Measurements from ENCODE around the gene HS6ST3. TPM values are rescaled to one million over a fixed set of nuclear protein-coding genes. Genes with fewer than 3 reads are reported as not detected.

HS6ST3 gene
- total RNA-seq, 2 donors from 2014 or later = 0.02 to 0.13 TPM

DNA sequence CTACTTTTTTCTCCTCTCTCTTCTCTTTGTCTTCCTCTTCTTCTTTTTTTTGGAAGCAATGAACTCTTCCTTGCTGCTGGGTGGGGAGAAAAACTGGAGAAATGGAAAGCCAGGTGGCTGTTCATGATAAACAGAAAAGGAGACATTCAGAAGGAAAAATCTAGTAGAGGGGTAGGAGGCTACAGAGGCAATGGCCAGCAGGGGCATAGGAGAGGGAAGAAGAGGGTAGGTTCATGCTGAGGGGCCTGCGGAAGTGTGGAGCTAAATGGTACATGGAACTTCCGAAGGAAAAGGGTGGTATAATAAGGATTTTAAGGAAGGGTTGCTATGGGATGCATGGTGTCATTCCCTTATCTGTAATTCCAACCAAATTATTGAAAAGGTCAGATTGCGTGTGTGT is 17.5 kb upstream of the HS6ST3 start:
- Histone ChIP-seq H3K27me3 (no peaks in the 10 kb centered on the region), H3K27ac (no peak overlapping the region), H3K36me3 (no peaks in the 10 kb centered on the region), H3K4me3 (no peak overlapping the region), H3K9ac (ENCODE audit: low read depth in 2 of 2, low read length in 2 of 2) (no peak overlapping the region), H3K9me3 (no peaks in the 10 kb centered on the region), H3K4me1 (no peaks in the 10 kb centered on the region)
- TF ChIP-seq, protein P1, sequence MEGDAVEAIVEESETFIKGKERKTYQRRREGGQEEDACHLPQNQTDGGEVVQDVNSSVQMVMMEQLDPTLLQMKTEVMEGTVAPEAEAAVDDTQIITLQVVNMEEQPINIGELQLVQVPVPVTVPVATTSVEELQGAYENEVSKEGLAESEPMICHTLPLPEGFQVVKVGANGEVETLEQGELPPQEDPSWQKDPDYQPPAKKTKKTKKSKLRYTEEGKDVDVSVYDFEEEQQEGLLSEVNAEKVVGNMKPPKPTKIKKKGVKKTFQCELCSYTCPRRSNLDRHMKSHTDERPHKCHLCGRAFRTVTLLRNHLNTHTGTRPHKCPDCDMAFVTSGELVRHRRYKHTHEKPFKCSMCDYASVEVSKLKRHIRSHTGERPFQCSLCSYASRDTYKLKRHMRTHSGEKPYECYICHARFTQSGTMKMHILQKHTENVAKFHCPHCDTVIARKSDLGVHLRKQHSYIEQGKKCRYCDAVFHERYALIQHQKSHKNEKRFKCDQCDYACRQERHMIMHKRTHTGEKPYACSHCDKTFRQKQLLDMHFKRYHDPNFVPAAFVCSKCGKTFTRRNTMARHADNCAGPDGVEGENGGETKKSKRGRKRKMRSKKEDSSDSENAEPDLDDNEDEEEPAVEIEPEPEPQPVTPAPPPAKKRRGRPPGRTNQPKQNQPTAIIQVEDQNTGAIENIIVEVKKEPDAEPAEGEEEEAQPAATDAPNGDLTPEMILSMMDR (IDR thresholded peaks at IDR 0.05) = no peak
- intact Hi-C loops (cut with DNase I) = loop anchor here (10.0 kb wide), 1 partner anchor 48 kb away; no protein-coding TSS in a partner anchor
- DNase-seq = no peak

GRCh38 chr13:96075953-96076543 is 13.9 kb upstream of the HS6ST3 start:
- Histone ChIP-seq H3K36me3 (no peaks in the 10 kb centered on the region), H3K27me3 (no peaks in the 10 kb centered on the region), H3K9me3 (no peaks in the 10 kb centered on the region), H3K27ac (no peak overlapping the region), H3K4me3 (no peak overlapping the region), H3K4me1 (no peaks in the 10 kb centered on the region), H3K9ac (ENCODE audit: low read depth in 2 of 2, low read length in 2 of 2) (no peak overlapping the region)
- DNase-seq = no peak
- TF ChIP-seq, protein P1 (IDR thresholded peaks at IDR 0.05) = no peak
- intact Hi-C loops (cut with DNase I) = loop anchor here (10.0 kb wide), 1 partner anchor 51 kb away; no protein-coding TSS in a partner anchor

DNA sequence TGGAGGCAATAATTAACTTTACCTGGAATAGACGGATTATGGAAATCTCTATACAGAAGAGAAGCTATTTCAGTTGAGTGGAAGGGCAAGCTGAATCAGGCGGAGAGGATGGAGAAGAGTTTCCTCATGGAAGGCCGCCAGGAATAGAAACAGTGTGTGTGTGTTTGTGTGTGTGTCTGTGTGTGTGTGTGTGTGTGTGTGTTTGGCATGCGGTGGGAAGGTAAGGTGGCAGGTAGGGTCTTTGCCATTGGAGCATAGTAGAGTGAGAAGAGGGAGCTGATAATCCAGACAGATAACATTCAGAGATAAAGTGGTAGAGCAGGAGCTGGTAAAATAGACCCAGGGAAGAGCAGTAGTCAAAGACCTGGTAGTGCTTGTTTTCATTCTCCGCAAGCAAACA is 9.2 kb upstream of the HS6ST3 start:
- no peak overlapping the region for H3K27ac ChIP-seq
- H3K36me3 ChIP-seq = no peaks in the 10 kb centered on the region
- no peaks in the 10 kb centered on the region for H3K9me3 ChIP-seq
- TF ChIP-seq, protein P1 (IDR thresholded peaks at IDR 0.05) = no peak
- H3K9ac ChIP-seq (ENCODE audit: low read depth in 2 of 2, low read length in 2 of 2) = no peak overlapping the region
- intact Hi-C loops (cut with DNase I) = no loop called here
- DNase-seq = no peak
- no peaks in the 10 kb centered on the region for H3K4me1 ChIP-seq
- H3K27me3 ChIP-seq = no peaks in the 10 kb centered on the region
- H3K4me3 ChIP-seq = no peak overlapping the region

GRCh38 chr13:96081888-96082287 is 8.0 kb upstream of the HS6ST3 start:
- TF ChIP-seq, protein P1 (IDR thresholded peaks at IDR 0.05) = no peak
- intact Hi-C loops (cut with DNase I) = no loop called here
- DNase-seq = no peak

GRCh38 chr13:96082640-96083039 is 7.3 kb upstream of the HS6ST3 start:
- no peaks in the 10 kb centered on the region for H3K9me3 ChIP-seq
- H3K27me3 ChIP-seq = no peaks in the 10 kb centered on the region
- no peak for DNase-seq
- no peak overlapping the region for H3K4me3 ChIP-seq
- intact Hi-C loops (cut with DNase I) = no loop called here
- no peak overlapping the region for H3K9ac ChIP-seq (ENCODE audit: low read depth in 2 of 2, low read length in 2 of 2)
- no peaks in the 10 kb centered on the region for H3K36me3 ChIP-seq
- H3K27ac ChIP-seq = no peak overlapping the region
- H3K4me1 ChIP-seq = no peaks in the 10 kb centered on the region
- TF ChIP-seq, protein P1 (IDR thresholded peaks at IDR 0.05) = no peak

More at GRCh38 chr13:96081888-96082287, 8.0 kb upstream of the HS6ST3 start:
- Histone ChIP-seq H3K9ac (ENCODE audit: low read depth in 2 of 2, low read length in 2 of 2) (no peak overlapping the region), H3K27ac (no peak overlapping the region), H3K36me3 (no peaks in the 10 kb centered on the region), H3K27me3 (no peaks in the 10 kb centered on the region), H3K4me1 (no peaks in the 10 kb centered on the region), H3K4me3 (no peak overlapping the region), H3K9me3 (no peaks in the 10 kb centered on the region)

All from colonic mucosa (tissue), 4 donors.